HG03460 (cell line): ENCODE measurements around the gene IL18RAP.

ENCODE experiments used
- ATAC-seq: cut with Tn5 transposase; IDR thresholded peaks from one replicate; pipeline ENCODE4 v1.9.1; 2021; ENCODE audit not compliant: unreplicated experiment

The IL18RAP gene

GRCh38 chr2:102451968-102452367 lies 29.0 kb downstream of the IL18RAP start:
- ATAC-seq = no peak

GRCh38 chr2:102453501-102453900 lies 30.5 kb downstream of the IL18RAP start:
- ATAC-seq = no peak

DNA sequence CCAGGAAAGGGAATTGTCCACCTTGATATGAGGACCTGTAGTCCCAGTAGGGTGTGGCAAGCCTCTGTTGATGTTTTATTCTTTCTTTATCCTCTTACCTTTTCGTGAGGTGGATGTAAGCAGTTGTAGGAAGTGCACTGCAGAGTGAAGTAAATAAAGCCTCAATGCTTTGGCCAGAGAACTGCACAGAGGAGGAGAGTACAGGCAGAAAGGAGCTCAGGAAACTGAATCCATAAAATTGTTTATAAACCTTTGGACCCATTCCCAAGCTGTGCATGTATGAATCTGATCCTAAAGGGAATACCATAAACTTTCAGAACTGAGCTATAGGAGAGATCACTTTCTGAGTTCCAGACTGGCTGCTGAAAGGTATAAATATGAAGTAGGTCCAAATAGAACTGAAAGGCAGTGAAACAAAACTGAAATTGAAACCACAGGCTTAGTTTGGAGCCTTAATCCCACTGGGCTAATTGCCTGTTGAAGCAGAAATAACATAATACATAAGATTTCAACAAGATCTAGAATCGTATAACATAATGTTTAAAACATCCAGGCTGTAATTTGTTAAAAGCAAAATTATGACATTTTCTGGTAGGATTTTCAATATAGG lies 32.2 kb downstream of the IL18RAP start:
- no peak for ATAC-seq

DNA sequence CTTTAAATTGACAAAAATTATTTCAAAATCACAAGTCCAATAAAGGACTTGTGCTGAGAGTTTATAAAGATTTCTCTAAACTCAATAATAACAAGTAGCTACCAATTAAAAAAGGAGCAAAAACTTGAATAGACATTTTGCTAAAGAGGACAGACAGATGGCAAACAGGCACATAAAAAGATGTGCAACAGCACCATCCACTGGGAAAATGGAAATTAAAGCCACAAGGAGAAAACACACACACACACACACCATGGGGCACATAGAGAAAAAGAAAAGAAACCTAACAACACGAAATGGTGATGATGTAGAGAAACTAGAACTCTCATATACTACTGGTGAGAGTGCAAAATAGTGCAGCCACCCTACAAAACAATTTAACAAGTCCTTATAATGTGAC lies 37.5 kb downstream of the IL18RAP start:
- ATAC-seq = no peak

DNA sequence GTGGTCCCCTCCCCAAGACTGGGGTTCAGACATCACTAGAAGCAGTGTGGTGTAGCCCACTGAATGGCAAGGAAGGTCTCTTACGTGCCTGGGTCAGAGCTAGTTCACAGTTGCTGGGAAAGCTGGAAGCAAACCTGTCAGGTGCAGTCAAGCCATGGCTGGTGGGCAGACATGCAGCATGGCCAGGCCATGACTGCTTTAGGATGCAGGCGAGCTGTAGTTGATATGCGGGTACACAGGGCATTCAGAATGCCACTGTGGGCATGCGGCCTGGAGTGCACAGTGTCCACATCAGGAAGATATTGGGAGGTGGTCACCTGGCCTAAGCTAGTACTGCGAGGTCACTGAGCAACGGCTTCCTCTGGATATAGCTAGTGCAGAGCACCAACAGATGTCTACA lies 38.2 kb downstream of the IL18RAP start:
- ATAC-seq = no peak

- ATAC-seq = no peak
Observed at GRCh38 chr2:102463160-102463559, 40.2 kb downstream of the IL18RAP start.

GRCh38 chr2:102470168-102470567 lies 47.2 kb downstream of the IL18RAP start:
- ATAC-seq = no peak

DNA sequence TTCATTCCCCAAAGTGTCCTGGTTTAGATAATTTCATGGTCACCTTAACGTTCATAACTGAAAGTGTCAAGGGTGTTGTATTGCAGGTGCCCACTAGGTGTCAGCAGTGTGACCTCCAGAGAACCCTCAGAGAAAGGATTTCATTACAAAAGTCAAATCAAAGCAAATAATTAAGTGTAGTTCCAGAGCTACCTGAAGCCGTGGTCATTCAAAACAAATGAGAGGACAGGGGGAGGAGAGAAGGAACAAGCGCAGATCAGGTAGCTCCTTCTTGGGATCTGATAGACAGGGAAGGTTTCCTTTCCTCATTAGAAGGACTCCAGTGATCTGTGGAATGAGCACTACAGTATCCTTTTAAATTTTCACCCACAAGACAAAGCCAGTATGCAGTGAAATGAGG lies 50.1 kb downstream of the IL18RAP start, which contains the start of gene SLC9A4:
TSS of gene SLC9A4 (plus strand) at position 207 of the 400 bp plus-strand sequence. CDS start 534 bp downstream, outside the sequence.
- ATAC-seq = no peak

GRCh38 chr2:102473631-102474030 lies 50.7 kb downstream of the IL18RAP start:
- no peak for ATAC-seq

GRCh38 chr2:102474785-102475184 lies 51.8 kb downstream of the IL18RAP start:
- ATAC-seq = no peak

DNA sequence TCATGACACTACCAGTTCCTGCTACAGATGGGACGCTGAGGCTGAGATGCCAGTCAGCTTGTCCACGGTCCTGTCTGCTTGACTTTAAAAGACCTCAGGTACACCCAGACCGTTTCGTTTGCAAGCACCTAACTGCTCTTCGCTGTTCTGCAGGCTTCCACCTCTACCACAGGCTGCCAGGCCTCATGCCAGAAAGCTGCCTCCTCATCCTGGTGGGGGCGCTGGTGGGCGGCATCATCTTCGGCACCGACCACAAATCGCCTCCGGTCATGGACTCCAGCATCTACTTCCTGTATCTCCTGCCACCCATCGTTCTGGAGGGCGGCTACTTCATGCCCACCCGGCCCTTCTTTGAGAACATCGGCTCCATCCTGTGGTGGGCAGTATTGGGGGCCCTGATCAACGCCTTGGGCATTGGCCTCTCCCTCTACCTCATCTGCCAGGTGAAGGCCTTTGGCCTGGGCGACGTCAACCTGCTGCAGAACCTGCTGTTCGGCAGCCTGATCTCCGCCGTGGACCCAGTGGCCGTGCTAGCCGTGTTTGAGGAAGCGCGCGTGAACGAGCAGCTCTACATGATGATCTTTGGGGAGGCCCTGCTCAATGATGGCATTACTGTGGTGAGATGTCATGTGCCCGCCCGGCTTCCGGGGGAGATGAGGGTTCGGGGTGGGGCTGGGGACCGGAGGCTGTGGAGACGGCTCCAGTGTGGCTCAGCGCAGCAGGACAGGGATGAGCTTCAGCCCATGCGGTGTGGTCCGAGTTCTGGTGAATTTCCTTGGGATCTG lies 55.9 kb downstream of the IL18RAP start:
- ATAC-seq = no peak

DNA sequence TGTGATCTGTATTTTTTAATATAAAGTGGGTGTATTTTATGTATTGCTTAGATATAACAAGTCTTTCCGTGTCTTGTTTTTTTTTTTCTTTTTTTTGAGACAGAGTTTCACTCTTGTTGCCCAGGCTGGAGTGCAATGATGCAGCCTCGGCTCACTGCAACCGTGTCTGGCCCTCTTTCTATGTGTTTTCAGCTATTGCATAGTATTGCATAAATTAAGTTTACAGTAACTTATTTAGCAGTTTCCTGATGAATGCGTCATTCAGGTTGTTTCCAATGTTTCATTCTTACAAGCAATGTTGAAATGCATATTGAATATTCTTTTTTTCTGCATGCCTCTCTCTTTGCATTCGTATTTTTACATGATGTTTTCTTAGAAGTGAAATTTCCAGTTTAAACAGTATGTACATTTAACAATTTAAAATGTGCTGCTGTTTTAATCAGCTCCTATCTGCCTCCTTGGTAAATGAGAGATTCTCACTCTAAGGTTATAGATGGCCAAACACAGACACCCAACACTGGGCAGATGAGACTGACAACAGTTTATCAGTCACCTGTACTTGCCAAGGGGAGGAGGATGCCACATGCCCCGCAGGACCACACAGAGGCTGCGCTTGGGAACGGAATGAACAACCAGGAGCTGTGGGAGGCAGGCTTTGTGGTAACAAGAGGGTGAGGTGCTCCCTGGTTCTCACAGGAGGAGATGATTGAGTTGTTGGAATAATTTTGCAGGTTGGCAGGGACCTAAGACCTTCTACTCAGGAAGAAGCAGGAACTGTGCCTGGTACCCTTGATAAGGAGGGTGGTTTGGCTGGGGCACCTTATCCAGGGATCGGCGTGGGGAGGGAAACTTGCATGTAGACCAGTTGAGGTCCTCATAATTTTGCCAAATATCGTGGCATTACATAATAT lies 57.6 kb downstream of the IL18RAP start:
- ATAC-seq = no peak

DNA sequence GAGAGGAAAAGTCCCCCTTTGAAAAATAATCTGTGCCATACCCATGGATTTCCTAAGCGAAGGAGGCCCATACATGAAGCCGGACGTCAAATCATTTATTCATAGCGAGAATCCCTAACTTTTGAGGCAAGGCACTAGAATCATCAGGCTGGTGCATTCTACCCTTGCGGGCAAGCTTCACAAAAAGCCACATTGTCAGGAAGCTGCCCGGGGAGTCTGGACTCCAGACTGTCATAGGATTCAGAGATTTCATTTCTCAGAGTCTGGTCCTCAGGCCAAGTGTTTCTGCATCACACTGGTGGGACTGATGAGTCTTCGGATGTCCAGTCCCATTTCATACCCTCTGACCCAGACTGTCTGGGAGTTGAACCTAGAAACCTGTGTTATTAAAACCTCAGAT lies 59.0 kb downstream of the IL18RAP start:
- ATAC-seq = no peak

- ATAC-seq = no peak
Observed at GRCh38 chr2:102483086-102483485, 60.1 kb downstream of the IL18RAP start.

GRCh38 chr2:102484310-102485061 lies 61.5 kb downstream of the IL18RAP start:
- ATAC-seq = no peak

DNA sequence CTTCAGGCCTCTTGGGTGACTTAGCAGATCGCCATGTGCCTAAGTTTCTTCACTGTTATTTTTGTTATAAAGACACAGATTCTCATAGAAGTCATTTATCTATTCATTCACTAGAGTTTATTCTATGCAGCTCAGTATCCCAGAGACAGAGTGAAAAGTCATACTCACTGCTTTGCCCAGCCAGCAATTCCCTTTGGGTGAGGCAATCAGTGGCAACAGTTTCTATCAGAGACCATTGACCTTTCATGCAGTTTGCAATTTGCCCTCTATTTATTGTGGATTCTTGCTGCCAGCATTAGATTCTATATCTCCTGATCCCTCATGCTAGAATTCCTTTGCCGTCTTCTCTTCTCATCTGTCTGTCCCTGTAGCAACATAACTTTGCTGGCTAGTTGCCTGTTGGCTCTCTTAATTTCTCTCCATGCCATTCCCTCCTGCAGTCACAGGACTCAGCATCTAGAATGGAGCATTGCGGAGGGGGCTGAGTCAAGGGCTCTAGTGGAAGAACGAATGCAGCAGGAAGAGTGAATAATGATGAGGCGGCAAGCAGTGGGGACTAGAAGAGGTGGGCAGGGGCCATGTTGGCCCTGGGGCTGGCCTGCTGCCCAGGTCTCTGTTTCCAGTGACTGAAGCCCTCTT lies 62.3 kb downstream of the IL18RAP start:
- no peak for ATAC-seq

- no peak for ATAC-seq
Observed at GRCh38 chr2:102486941-102487702, 64.2 kb downstream of the IL18RAP start.

- ATAC-seq = no peak
Observed at GRCh38 chr2:102487761-102488462, 65.0 kb downstream of the IL18RAP start.

DNA sequence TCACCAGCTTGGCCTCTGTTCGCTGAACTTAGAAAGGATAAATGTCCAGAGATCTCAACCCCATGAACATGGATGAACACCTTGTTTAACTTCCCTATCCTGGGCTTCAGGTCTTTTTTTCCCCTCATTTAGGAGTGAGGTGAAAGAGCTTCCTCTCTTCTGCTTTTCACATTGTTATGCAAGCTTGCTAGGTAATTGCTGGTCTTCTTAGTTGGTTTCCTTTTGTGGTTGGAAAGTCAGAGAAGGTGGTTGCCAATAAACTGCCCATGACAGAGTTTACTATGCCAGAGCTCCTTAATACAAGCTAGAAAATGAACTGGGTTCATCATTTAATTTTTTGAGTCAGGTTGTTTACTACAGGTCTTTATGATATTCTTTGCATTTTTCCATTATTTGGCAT lies 66.7 kb downstream of the IL18RAP start:
- no peak for ATAC-seq
